Gastrocnemius medialis (tissue), 4 donors: ENCODE measurements around the gene SLC39A11. TPM values are rescaled to one million over a fixed set of nuclear protein-coding genes. Genes with fewer than 3 reads are reported as not detected.

Experiments used
- ATAC-seq, 2 donors: fragments of 150-250 bp; one replicate each; pipeline ENCODE4 v1.9.1; 2016
- DNase-seq, 2 donors: peaks; one replicate each; pipeline ENCODE4 v3.0.0-alpha.2; 2019
- H3K27ac ChIP-seq, 4 donors: fragments of 200-600 bp; sonication (generic); 1 replicate in 1 of 4; 2 replicates in 3 of 4; pipeline ENCODE4 v1.5.1; 2016 to 2018; ENCODE audit warnings: mild to moderate bottlenecking in 2 of 4, moderate library complexity in 1 of 4
- H3K27me3 ChIP-seq, 3 donors: fragments of 200-600 bp; sonication (generic) in 2 of 3; 1 replicate in 1 of 3; 2 replicates in 2 of 3; pipeline versions ENCODE4 v1.5.1 to v1.6.0; 2016 to 2019; ENCODE audit warnings: mild to moderate bottlenecking in 1 of 3, moderate library complexity in 1 of 3
- H3K36me3 ChIP-seq, 2 donors: fragments of 200-600 bp; sonication (generic) in 1 of 2; one replicate each; pipeline ENCODE4 v1.5.1; 2017 to 2018
- H3K4me1 ChIP-seq, 2 donors: fragments of 200-600 bp; sonication (generic) in 1 of 2; one replicate each; pipeline ENCODE4 v1.5.1; 2016 to 2017; ENCODE audit warnings: mild to moderate bottlenecking in 2 of 2
- H3K4me3 ChIP-seq, 4 donors: fragments of 200-600 bp; sonication (generic) in 3 of 4; 1 replicate in 1 of 4; 2 replicates in 3 of 4; pipeline ENCODE4 v1.5.1; 2016 to 2019; ENCODE audit warnings: mild to moderate bottlenecking in 2 of 4
- H3K9me3 ChIP-seq, 3 donors: fragments of 200-600 bp; sonication (generic) in 2 of 3; 1 replicate in 1 of 3; 2 replicates in 2 of 3; pipeline ENCODE4 v1.5.1; 2016 to 2019
- CTCF ChIP-seq, 5 experiments: fragments of 450-650 bp in 3 of 5; fragments of 200-600 bp in 2 of 5; sonication (generic) in 2 of 5; IDR thresholded peaks in 4 of 5; conservative IDR thresholded peaks in 1 of 5; 1 replicate in 4 of 5; 2 replicates in 1 of 5; pipeline ENCODE4 v1.5.1; 2016 to 2019; ENCODE audit warnings: antibody characterized with exemption in 5 of 5, mild to moderate bottlenecking in 3 of 5, moderate library complexity in 3 of 5
- POLR2A ChIP-seq, 2 donors: fragments of 450-650 bp; IDR thresholded peaks; one replicate each; pipeline ENCODE4 v1.6.1; 2017; ENCODE audit warnings: antibody characterized with exemption in 2 of 2, mild to moderate bottlenecking in 2 of 2, moderate library complexity in 2 of 2
- in situ Hi-C, 4 donors: fragments of 200-750 bp; cut with MboI; loops; one replicate each; pipeline versions ENCODE4 v1.15.0 to v1.8.0; 2017; ENCODE audit warnings: low sequenced_read_pairs in 4 of 4
- intact Hi-C: fragments of 100-400 bp; cut with DNase I; formaldehyde crosslinking; loops from one replicate; pipeline ENCODE4 v1.15.1; 2023; ENCODE audit warnings: low total_unique reads
- total RNA-seq, 4 donors: library from RNA; depleted of rRNA; stranded (reverse); fragments of >200 nt; gene quantifications; one replicate each; pipeline versions ENCODE4 v1.1.0 to v1.2.3, GENCODE V29; 2016

SLC39A11 gene
- total RNA-seq, 4 donors from 2014 or later: 7.6 to 28.4 (median 10.7) TPM

- DNase-seq (no peak), ATAC-seq (no peak)
- H3K4me1 ChIP-seq: no peaks in the 10 kb centered on the region
- TF ChIP-seq CTCF (IDR thresholded peaks at IDR 0.05 in 4 of 5, conservative IDR thresholded peaks at IDR 0.05 in 1 of 5) (no peak), POLR2A (IDR thresholded peaks at IDR 0.05) (no peak)
- no peaks in the 10 kb centered on the region for H3K9me3 ChIP-seq
- intact Hi-C loops: no loop called here
- H3K36me3 ChIP-seq: no peaks in the 10 kb centered on the region
- no peak overlapping the region for H3K4me3 ChIP-seq
- H3K27ac ChIP-seq: no peak overlapping the region
- in situ Hi-C loops: loop anchor here in 1 of 4 donors (25.0 kb wide), 1 partner anchor 101 kb away; no protein-coding TSS in a partner anchor
- H3K27me3 ChIP-seq: no peaks in the 10 kb centered on the region
These were observed 429.7 kb downstream of the SLC39A11 start for GRCh38 chr17:72662827-72663190.

DNA sequence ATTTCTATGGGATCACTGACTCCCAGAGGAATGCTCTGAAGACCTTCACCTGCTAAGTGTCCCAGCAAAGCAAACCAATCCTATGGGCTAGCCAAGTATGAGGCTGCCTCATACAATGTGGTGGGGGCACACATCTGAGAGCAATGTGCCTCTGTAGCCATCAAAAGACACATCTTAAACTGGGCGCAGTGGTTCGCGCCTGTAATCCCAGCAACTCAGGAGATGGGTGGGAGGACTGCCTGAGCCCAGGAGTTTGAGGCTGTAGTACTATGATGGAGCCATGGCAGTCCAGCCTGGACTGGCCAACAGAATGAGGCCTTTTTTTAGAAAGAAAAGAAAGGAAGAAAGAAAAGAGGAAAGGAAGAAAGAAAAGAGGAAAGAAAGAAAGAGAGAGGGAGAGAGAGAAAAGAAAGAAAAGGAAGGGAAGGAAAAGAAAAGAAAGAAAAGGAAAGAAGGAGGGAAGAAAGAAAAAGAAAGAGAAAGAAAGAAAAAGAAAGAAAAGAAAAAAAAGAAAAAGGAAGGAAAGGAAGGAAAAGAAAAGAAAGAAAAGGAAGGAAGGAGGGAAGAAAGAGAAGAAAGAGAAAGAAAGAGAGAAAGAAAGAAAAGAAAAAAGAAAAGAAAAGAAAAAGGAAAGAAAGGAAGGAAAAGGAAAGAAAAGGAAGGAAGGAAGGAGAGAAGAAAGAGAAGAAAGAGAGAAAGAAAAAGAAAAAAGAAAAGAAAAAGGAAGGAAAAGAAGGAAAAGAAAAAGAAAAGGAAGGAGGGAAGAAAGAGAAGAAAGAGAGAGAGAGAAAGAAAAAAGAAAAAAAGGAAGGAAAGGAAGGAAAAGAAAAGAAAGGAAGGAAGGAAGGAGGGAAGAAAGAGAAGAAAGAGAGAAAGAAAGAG is 430.3 kb downstream of the SLC39A11 start:
- no peak for DNase-seq
- no peak for ATAC-seq
- intact Hi-C loops (no loop called here), in situ Hi-C loops (loop anchor here in 1 of 4 donors (25.0 kb wide), 1 partner anchor 100 kb away; no protein-coding TSS in a partner anchor)
- H3K36me3 ChIP-seq: no peaks in the 10 kb centered on the region
- H3K4me3 ChIP-seq: no peak overlapping the region
- H3K27me3 ChIP-seq: no peaks in the 10 kb centered on the region
- H3K4me1 ChIP-seq: no peaks in the 10 kb centered on the region
- no peak overlapping the region for H3K27ac ChIP-seq
- no peak for TF ChIP-seq POLR2A (IDR thresholded peaks at IDR 0.05)
- no peak for TF ChIP-seq CTCF (IDR thresholded peaks at IDR 0.05 in 4 of 5, conservative IDR thresholded peaks at IDR 0.05 in 1 of 5)
- H3K9me3 ChIP-seq: no peaks in the 10 kb centered on the region

DNA sequence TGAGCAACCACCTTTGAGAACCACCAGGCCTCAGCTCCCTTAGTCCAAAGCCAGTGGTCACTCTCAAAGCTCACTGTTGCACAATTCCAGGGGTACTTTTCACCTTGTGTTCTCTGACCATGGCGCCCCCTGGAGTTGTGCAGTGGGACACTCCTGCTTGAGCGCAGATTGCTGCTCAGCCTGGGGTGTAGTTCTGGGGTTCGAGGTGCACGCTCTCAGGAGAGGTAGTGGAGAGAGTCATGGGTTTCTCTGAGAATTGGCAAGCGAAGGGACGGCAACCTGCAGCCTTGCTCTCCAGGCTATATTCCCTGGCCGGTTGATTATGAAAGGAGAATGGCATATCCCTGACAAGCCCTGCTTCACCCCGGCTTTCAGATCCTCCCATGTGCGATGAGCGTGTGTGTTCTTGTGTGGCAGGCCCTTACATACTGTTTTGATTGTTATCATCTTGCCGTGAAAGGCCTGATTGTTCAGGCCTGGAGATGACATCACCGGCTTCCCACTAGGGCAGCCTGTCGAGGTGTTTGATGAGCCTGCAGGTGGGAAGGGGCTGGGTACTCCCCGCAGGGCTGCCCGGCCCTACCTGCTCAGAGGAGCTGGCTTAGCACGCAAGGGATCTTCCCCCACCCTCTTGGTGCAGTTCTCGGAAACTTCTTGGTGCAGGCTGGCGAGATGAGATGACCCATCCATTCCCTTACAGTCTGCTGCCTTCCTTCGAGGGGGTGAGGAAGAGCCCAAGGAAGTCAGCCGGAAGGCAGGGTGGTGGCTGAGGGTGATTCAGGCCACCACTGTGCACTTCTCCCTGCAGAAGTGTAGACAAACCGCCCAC is 431.2 kb downstream of the SLC39A11 start:
- intact Hi-C loops (no loop called here), in situ Hi-C loops (loop anchor here in 1 of 4 donors (25.0 kb wide), 1 partner anchor 99 kb away; no protein-coding TSS in a partner anchor)
- TF ChIP-seq CTCF (IDR thresholded peaks at IDR 0.05 in 4 of 5, conservative IDR thresholded peaks at IDR 0.05 in 1 of 5): no peak
- no peak for TF ChIP-seq POLR2A (IDR thresholded peaks at IDR 0.05)
- Histone ChIP-seq H3K27me3 (no peaks in the 10 kb centered on the region), H3K27ac (no peak overlapping the region), H3K36me3 (no peaks in the 10 kb centered on the region), H3K4me1 (no peaks in the 10 kb centered on the region), H3K9me3 (no peaks in the 10 kb centered on the region), H3K4me3 (no peak overlapping the region)
- ATAC-seq (no peak), DNase-seq (no peak)

DNA sequence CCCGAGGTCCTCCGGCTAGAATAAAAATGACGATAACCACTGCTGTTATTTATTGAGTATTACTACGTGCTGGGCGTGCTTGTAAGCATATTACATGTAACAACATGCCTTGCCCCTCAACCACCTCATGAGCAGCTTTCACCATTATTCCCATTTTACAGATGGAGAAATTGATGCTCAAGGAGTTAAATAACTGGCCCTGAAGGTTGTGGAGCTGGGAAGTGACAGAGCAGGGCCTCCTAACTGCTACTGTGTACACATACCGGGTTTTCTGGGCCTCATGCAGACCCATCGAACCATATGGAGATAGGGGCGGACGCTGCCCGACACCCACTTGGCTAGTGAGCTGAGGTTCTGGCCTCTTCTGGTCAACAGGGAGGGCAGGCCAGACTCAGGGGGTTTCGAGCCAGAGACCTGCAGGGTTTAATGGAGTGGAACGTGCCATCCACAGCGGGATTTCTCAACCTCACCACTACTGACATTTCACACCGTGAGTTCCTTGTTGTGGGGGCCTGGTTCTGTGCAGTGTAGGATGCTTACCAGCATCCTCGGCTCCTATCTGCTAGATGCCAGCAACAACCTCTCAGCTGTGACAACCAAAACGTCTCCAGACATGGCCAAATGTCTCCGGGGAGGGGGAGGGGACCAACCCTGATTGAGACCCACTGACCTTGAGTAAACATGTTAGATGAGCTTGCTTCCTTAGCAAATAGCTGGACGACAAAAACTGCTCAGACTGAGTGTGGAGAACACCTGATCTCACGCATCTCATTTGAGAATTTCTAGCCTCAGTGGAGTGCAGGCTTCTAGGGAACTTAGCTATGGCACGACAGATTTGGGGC is 432.0 kb downstream of the SLC39A11 start:
- in situ Hi-C loops: loop anchor here in 1 of 4 donors (25.0 kb wide), 1 partner anchor 98 kb away; no protein-coding TSS in a partner anchor
- Histone ChIP-seq H3K4me3 (no peak overlapping the region), H3K36me3 (no peaks in the 10 kb centered on the region), H3K4me1 (no peaks in the 10 kb centered on the region), H3K9me3 (no peaks in the 10 kb centered on the region), H3K27me3 (no peaks in the 10 kb centered on the region), H3K27ac (no peak overlapping the region)
- ATAC-seq: no peak
- no peak for DNase-seq
- intact Hi-C loops: no loop called here
- TF ChIP-seq CTCF (IDR thresholded peaks at IDR 0.05 in 4 of 5, conservative IDR thresholded peaks at IDR 0.05 in 1 of 5) (no peak), POLR2A (IDR thresholded peaks at IDR 0.05) (no peak)
